Measurements from ENCODE around the gene PIGS.

PIGS gene

DNA sequence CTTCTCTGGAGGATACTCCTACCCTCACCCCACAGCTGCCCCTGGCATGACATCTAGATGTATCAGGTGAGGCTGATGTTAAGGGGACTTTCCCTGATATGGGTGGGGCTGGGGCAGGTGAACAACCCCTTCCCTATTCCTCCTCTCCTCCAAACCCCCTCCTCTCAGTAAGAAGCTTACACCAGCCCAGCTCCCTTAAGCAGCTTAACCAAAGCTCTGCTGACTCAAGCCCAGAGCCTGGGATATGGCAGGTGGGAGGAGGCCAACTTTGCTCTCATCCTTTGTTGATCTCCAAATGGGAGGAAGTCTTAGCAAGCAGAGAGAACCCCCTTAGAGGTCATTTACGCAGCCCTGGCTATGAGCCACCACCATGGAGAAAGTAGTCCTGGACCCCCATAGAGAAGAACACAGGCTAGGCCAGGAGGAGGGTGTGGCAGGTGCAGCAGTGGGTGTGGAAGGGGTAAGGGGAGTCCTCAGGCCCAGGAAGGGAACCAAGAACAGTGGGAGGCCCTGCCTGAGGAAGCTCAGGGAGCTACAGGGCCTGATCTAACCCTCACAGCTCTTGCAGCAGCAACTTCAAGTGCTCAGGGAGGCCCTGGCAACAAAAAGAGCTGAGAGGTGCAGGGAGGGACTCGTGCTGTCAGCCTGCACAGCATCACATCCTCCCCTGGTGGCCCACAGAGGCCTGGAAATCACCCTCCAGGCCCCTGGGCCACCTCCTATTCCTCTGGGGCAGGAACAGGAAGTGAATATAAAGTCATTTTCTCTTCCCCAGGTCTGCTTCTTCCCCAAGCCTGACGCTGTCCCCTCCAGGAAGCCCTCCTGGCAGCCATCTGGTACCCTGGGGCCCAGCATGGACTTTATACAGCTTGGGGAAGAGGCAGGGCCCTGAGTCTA is 21.8 kb downstream of the PIGS start:
- peak; percentile 48 for DNase-seq

DNA sequence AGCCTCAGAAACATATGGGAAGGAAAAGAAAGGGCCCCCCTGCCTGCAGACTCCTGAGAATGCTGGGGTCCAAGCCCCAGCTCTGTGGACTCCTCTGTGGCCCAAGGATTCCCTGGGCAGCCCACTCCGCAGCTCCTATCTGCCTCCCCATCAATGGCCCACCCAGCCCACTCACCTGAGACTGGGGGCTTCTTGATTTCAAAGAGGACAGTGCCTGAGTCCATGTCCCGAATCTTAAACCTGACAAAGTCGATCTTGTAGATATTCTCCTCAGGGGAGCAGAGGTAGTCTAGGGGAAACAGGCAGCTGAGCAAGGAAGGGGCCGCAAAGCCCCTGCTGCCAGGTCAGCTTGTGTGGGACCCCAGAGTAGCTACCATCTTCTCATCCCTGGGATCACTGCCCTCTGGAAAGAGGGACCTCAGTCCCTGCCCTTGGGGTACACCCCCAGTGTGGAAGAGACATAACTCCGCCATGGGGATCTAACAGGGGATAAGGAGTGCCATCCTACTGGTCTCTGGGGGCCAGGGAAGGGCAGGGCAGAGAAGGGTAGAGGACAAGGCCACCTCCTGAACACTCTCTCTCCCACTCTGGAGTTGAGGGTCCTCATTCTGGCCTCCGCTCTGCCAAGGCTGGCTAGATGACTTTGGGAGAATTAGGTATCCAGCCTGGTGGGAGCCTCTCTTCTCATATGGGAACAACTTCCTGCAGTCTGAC is 22.8 kb downstream of the PIGS start:
- no peak for DNase-seq

DNA sequence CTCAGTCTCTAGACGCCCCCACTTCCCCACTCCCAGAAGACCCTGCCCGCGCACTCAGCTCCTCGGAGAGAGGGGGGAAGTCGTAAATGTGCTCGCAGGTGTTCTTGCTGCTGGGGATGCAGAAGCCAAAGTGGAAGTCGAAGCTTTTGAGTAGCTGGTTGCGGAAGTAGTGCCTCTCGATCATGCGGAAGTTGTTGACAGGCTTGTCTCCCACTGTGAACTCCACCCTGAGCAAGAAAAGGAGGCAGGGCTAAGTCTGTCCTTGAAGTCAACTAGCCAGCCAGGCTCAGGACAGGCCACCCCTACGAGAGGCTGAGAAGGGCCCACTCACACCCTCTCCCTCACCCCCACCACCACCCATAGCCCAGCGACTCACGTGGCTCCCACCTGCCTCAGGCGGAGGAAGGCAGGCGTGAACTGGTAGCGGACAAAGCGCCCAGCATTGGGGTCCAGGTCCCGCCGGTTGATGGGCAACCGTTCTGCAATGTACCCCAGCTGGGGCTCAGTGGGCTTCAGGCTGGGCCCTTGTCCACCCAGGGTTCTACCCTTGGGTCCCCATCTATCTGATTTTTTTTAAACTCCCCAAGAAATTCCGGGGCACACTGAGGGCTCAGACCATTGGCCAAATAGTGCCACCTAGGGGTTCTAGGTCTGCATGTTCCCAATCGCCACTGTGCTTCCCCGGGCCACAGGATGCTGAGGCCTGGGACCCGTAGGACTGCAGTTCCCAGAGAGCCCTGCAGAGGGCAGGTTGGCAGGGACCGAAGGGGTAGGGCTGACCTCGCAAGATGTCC is 23.5 kb downstream of the PIGS start:
- DNase-seq: peak; percentile 61

GRCh38 chr17:28547096-28547622 is 24.2 kb downstream of the PIGS start:
- no peak for DNase-seq

- DNase-seq: no peak
Measured at GRCh38 chr17:28545787-28546415, 25.4 kb downstream of the PIGS start.

- DNase-seq: no peak
Measured at GRCh38 chr17:28545141-28545503, 26.2 kb downstream of the PIGS start.

DNA sequence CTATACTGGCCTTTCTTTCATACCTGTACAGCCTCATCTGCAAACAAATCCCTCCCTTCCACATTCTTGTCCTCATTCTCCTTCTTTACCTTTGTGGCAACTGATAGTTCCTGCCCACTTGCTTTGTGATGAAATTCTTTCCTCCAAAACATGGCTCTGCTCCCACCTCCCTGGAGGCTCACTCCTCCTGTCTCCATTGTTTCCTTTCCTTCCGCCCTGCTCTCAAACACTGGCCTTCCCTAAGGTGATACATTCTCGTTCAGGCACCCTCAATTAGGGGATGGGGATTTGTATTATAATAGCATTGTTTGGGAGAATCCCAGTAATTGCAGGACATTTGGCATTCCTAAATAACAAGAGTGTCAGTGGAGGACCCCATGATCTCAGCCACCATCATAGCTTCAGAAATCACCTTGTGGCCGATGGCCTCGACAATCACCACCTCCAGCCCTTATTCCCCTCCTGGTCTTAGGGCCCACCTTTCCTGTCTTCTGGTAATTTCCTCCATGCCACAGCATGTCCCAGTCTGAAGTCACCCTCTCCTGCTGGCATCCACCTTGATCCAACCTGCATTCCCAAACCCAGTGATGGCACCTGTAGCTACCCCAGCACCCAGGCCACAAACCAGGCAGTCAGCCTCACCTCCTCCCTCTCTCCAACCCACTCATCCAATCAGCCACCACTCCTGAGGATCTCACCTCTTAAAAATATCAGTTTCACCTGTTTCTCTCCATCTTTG is 26.8 kb downstream of the PIGS start:
- no peak for DNase-seq

DNA sequence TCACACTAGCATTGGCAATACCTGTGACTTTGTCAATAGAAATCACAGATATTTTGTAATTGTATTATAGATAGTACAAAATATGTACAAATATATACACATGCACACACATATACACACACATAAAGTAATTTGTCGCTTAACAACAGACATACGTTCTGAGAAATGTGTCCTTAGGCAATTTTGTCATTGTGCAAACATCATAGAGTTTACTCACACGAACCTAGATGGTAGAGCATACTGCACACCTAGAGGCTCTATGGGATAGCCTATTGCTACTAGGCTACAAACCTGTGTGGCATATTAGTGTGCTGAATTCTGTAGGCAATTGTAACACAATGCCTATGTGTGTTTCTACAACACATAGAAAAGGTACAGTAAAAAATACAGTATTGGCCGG is 29.9 kb downstream of the PIGS start:
- no peak for DNase-seq

- DNase-seq: no peak
Measured at GRCh38 chr17:28540231-28540630, 31.1 kb downstream of the PIGS start.

GRCh38 chr17:28538296-28538895 is 32.9 kb downstream of the PIGS start:
- DNase-seq: no peak

- DNase-seq: no peak
Measured at GRCh38 chr17:28537219-28537610, 34.1 kb downstream of the PIGS start.

- no peak for DNase-seq
Measured at GRCh38 chr17:28536532-28537218, 34.6 kb downstream of the PIGS start.

DNA sequence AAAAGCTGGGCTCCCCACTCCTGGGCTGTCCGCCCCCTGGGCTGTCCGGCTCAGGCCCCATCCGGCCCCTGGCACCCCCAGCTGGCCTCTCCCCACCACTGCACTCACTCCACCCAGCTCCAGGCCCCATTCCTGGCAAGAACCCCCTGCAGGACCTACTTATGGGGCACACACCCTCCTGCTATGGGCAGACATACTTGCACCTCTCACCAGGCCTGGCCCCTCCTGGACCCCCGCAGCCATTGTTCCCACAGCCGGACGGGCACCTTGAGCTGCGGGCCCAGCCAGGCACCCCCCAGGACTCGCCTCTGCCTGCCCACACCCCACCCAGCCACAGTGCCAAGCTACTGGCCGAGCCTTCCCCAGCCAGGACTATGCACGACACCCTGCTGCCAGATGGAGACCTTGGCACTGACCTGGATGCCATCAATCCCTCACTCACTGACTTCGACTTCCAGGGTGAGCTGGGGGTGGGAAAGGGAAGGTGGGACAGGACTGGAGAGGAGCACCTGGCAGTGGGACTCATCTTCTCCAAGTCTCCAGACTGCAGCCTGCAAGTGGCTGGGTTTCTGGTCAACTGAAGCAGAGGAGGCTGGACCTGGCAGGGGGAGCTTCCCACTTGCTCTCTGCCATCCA is 36.5 kb downstream of the PIGS start:
- DNase-seq: no peak

- no peak for DNase-seq
Measured at GRCh38 chr17:28533091-28533807, 38.1 kb downstream of the PIGS start.

DNA sequence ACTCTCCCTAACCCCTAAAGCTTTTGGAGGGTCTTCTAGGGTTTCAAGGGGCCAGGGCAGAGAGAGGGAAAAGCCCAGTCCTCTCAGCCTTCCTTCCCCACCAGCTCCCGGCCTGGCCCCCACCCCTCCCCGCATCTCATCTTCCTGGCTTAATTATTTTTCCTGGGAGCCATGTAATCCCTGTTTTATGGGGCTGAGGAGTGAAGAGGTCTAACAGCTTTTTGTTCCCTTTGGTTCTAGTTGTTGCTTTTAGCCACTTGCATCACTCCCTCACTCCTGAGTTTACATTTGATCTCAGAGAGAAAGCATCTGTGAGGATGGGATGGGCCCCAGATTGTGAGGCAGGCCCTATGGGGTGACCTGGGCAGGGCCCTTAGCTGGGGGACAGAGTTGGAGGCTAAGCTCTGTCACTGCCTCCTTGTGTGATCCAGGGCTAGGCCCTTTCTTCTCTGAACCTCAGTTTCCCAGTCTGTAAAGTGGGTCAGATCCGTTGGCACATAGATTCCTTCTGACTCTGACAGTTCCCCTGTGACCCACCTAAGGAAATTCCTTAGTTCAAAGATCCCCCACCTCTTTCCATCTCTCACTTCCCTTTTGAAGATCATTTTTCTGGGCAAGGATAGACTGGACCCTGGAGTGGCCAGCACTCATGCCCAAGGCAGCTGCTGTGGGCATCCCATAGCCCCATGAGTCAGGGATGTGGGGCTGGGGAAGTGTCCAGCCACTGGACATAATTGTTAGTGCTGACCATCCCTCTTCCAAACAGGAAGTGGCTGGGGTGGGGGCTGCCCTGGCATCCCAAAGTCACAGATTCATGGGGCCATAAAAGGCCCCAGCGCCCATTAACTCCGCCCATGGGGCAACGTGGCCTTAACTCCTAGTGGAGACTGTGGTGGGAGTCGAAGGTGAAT is 39.0 kb downstream of the PIGS start:
- no peak for DNase-seq

- no peak for DNase-seq
Measured at GRCh38 chr17:28530926-28531325, 40.4 kb downstream of the PIGS start.

- DNase-seq: no peak
Measured at GRCh38 chr17:28530250-28530649, 41.1 kb downstream of the PIGS start.

DNA sequence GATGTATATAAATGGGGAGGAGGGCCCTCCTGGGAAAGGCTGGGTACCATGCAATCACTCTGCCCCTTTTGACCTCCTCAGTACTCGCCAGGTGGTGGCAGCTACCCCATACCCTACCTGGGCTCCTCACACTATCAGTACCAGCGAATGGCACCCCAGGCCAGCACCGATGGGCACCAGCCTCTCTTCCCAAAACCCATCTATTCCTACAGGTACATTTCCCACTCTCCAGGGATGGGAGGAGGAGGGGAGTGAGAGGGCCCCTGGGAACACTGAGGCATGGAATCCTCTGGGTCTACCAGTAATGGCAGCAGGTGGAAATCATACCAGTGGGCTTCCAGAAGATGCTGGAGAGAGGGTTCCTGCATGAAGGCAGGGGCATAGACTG is 42.3 kb downstream of the PIGS start:
- no peak for DNase-seq
